ENCODE measurements around the gene NCAM1.
"Not testable (repeated sequence)": the region's sequence is repeated elsewhere in the genome, so short reads cannot be mapped to it uniquely, and the experiment has no call there.

Gene NCAM1

GRCh38 chr11:112961146-112961668 is at the start of gene NCAM1:
NCAM1 (plus strand) TSS chr11:112961420.
- DNase-seq (ENCODE audit: low spot score) = peak; percentile 69

DNA sequence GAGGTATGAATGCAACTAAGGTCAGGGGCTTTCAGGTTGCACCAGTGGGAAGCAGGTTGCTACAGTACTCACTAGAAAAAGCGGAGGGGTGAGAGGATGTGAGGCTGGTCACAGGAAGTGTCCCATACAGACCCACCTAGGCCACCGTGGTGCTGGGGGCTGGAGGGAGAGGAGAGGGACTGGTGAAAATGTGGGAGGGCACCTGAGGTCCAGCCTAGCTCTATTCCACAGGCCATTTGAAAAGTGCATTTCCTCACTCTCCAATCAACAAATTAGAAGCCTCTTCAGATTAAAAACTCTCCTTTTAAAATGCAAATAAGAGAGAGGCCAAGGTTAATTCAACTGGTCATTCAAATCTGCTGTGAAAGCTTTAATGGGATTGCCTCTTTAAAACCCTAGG is 38.6 kb upstream of the NCAM1 start:
- DNase-seq (ENCODE audit: low spot score) = no peak

- not testable (repeated sequence) for DNase-seq (ENCODE audit: low spot score)
Observed at GRCh38 chr11:112924836-112925235, 36.4 kb upstream of the NCAM1 start.

DNA sequence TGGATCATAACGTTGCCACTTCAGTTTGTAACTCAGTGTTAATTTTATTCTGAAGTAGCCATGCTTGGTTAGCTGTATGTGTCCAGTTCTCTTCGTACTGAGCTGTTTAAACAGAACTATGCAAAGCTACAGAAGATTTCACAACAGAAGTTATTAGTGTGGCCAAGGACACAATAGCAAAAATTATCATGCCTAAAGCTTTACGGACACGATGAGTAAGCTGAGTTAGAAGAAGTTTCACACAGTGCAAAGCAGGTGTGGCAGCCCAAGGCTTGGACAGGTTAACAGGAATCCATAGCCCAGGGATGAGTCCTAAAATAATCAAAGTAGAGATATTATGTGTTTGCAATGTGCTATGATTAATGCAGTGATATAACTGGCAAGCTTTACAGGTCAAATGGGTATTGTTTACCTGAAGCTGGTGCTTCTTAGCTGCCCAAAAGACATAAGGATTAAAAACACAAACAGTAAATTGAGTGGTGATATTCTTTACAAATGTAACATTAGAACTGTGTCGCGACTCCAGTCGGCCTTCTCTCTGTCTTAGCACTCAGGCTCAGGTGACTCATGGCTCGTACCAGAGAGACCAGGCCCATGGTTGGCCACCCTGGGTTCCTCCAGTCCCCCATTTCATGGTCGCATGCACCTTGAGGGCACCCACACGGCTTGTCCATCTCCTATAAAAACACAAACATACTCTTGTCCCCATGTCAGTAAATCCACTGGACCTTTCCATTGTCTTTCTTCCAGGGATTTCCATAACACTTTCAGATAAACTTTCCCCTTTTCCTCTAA is 35.5 kb upstream of the NCAM1 start:
- DNase-seq (ENCODE audit: low spot score) = peak; percentile 57

GRCh38 chr11:112928136-112928535 is 33.1 kb upstream of the NCAM1 start:
- peak; percentile 91 for DNase-seq (ENCODE audit: low spot score)

DNA sequence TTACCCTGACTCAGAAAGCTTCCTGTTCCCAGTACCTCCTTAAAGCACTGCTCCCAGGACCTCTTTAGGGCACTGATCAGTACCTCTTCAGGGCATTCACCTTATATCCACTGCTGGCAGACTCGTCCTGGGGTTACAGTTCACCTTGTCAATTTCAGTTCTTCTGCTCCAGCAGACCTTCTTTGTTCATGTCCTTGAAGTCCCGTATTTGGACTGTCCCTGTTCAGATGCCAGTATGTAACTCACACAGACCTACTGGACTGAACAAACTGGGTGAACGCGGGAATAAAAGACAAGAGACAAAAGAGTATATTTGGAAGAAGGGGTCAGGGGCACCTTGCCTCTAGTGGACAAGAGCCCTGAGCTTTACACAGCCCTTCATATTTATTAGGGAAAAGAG is 31.8 kb upstream of the NCAM1 start:
- DNase-seq (ENCODE audit: low spot score) = no peak

GRCh38 chr11:112931703-112932102 is 29.5 kb upstream of the NCAM1 start:
- no peak for DNase-seq (ENCODE audit: low spot score)

DNA sequence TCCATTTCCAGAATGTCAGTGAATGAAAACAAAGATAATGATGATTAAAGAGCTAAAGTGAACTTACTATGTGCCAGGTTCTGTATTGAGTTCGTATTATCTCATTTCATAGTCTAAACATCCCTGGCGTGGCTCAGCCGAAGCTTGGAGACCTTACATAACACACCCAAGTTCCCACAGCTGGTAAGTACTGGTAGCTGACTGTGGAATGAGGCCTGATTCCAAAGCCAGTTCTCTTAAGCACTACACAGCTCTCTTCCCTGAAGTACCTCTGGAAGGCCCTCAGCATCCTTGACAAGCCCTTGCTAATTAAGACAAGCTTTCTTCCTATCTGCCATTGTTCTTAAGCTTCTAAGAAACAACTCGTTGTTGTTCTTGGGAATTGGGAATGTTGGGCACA is 28.6 kb upstream of the NCAM1 start:
- no peak for DNase-seq (ENCODE audit: low spot score)

DNA sequence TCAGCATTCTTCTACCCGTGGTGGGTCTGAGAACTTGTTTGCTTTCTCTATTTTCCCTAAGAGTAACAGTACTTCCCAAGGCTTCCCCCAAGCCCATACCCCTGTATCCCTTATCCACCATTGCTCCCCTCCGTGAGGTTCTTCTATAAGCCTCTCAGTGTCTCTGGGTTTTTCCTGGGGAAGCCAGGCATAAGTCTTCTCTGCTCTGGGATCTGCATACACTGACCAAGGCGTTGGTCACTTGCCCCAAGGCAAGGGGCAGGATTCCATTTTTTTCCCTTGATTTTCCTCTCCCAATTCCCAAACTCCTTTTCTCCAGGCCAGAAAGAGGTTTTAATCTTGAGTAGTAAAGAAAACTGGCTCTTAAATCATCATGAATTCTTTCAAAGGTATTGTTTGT is 27.2 kb upstream of the NCAM1 start:
- no peak for DNase-seq (ENCODE audit: low spot score)

GRCh38 chr11:112941104-112941503 is 20.1 kb upstream of the NCAM1 start:
- DNase-seq (ENCODE audit: low spot score) = no peak

GRCh38 chr11:112942966-112943643 is 18.1 kb upstream of the NCAM1 start:
- DNase-seq (ENCODE audit: low spot score) = no peak

DNA sequence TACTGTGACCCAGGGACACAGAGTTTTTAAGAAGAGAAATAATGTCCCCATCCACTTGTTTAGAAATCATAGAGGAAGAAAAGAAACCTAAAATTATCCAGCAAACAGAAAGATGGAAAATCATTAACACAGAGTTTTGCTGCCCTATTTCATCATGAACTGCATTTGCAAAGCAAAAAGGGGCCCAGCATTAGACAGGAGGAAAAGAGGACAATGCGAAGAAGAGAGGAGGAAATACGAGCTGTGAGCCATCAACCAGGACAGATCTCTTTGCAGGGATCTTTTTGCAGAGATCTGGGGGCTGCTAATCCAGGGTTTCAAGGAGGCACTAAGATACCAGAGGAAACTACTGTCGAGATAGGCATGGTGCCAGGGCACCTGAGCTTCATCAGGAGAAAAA is 14.4 kb upstream of the NCAM1 start:
- DNase-seq (ENCODE audit: low spot score) = no peak

- DNase-seq (ENCODE audit: low spot score) = no peak
Observed at GRCh38 chr11:112949781-112950575, 11.2 kb upstream of the NCAM1 start.

- DNase-seq (ENCODE audit: low spot score) = peak; percentile 26
Observed at GRCh38 chr11:112958670-112959069, 2.5 kb upstream of the NCAM1 start.

- DNase-seq (ENCODE audit: low spot score) = no peak
Observed at GRCh38 chr11:112961751-112962578, 745 bp downstream of the NCAM1 start.

DNA sequence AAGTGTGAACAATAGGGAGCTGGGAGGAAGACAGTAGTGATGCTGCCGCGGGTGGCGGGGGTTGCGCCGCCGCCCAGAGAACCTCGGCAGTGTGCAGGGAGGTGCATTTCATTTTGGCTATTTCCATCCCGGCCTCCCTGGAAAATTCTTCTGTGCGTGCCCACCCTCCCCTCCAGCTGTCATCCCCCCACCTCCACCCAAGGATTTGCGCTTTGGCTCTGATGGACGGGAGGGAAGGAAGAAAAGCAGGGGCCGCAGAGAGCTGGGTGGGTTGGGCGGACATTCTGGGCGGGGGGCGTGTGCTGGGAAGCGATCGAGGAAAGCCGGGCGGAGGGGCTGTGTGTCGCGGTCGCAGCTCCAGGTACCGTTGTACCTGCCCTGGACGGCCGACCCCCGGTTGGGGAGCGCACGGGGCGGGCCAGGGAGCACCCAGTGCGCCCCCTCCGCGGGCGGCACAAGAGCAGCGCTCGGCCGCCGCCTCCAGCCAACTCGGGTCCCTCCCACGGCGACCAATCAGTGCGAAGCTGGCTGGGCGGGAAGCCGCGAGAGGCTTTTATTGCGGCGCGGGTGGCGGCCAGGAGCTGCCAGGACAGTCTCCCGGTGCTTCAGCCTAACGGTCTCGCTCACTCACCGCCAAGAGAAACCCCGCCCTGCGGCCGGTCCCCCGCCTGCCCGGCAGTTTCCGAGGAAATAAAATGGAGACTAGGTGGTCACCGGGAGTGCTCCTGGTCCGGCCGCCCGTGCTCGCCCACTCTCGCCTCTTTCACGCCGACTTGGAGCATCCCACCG is 1.6 kb downstream of the NCAM1 start:
- DNase-seq (ENCODE audit: low spot score) = peak; percentile 10

DNA sequence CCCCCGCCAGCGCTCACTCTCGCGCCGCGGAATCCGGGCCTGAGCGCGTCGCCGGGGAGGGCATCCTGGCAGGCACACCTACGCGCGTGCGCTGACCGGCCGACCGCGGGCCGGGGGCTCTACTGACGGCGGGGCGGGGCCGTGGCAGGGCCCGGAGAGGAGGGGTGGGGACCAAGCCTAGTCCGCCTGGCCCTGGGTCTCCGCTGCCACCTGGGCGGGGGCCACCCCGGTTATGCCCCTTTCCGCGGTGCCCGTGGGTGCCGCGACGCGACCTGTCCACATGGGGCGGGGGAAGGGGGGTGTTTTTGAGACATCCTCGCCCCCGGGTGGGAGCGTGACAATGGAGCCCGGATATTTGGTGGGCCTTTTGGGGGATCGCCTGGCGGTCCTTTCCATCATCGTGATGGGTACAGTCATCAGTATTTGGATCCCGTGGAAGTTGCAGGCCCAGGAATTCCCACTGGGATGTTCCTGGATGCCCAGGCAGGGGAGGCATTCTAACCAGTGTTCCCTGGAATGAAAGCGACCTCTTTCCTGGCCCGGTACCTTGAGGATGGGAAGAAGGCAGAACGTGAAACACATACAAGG is 2.2 kb downstream of the NCAM1 start:
- no peak for DNase-seq (ENCODE audit: low spot score)

- DNase-seq (ENCODE audit: low spot score) = no peak
Observed at GRCh38 chr11:112965656-112966055, 4.4 kb downstream of the NCAM1 start.

GRCh38 chr11:112966561-112966960 is 5.3 kb downstream of the NCAM1 start:
- no peak for DNase-seq (ENCODE audit: low spot score)

- DNase-seq (ENCODE audit: low spot score) = no peak
Observed at GRCh38 chr11:112967082-112967481, 5.9 kb downstream of the NCAM1 start.
